ENCODE results near the gene NLGN1.
A peak's percentile ranks its signal among the peaks of the same experiment; 100 is the strongest.

Gene NLGN1

GRCh38 chr3:174016186-174016585 is 618.6 kb downstream of the NLGN1 start:
- DNase-seq (ENCODE audit: low read depth) = peak; percentile 95
- TF ChIP-seq, protein P1, sequence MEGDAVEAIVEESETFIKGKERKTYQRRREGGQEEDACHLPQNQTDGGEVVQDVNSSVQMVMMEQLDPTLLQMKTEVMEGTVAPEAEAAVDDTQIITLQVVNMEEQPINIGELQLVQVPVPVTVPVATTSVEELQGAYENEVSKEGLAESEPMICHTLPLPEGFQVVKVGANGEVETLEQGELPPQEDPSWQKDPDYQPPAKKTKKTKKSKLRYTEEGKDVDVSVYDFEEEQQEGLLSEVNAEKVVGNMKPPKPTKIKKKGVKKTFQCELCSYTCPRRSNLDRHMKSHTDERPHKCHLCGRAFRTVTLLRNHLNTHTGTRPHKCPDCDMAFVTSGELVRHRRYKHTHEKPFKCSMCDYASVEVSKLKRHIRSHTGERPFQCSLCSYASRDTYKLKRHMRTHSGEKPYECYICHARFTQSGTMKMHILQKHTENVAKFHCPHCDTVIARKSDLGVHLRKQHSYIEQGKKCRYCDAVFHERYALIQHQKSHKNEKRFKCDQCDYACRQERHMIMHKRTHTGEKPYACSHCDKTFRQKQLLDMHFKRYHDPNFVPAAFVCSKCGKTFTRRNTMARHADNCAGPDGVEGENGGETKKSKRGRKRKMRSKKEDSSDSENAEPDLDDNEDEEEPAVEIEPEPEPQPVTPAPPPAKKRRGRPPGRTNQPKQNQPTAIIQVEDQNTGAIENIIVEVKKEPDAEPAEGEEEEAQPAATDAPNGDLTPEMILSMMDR (conservative IDR thresholded peaks at IDR 0.05; ENCODE audit: control insufficient read depth, insufficient read depth, low read depth, low read length) = no peak
- H3K4me3 ChIP-seq (ENCODE audit: control insufficient read depth, low read depth, low read length) = no peak overlapping the region

DNA sequence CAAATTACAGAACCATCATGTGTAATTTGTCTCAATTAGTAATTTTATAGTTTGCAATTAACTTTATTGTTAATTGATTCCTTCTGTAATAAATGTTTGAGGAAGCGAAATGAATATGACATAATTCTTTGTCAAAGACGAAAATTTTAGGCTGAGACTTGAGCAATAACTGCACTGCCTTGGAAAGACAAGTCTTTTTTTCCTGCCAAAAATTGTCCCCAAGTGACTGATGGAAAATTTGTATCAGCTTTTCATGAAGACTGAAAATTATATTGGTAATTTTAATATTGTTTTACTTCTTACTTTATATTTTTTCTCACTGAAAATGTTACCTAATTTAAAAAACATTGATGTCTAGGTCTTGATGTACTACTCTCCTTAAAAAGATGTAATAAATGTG is 622.6 kb downstream of the NLGN1 start:
- TF ChIP-seq, protein P1 (conservative IDR thresholded peaks at IDR 0.05; ENCODE audit: control insufficient read depth, insufficient read depth, low read depth, low read length) = no peak
- no peak for DNase-seq (ENCODE audit: low read depth)
- no peak overlapping the region for H3K4me3 ChIP-seq (ENCODE audit: control insufficient read depth, low read depth, low read length)

DNA sequence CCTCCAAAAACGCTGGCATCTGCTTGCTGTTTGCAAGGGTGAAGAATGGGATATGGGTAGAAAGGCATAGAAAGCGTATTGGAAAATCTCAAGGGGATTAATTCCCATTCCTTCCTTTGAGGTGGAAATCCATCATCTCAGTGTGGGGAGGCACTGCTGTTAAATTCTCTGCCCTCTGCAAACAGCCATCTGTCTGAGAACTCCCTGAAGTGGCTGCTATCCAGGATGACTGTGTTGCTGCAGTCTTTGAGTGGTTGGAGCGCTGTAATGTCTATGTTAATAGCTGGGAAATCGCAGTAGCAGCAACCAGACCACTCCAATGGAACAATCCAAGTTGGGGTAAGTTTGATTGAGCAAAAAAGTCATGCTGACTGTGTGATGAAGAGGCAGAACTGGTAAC is 625.9 kb downstream of the NLGN1 start:
- peak; percentile 10 for DNase-seq (ENCODE audit: low read depth)
- TF ChIP-seq, protein P1 (conservative IDR thresholded peaks at IDR 0.05; ENCODE audit: control insufficient read depth, insufficient read depth, low read depth, low read length) = no peak
- no peak overlapping the region for H3K4me3 ChIP-seq (ENCODE audit: control insufficient read depth, low read depth, low read length)

DNA sequence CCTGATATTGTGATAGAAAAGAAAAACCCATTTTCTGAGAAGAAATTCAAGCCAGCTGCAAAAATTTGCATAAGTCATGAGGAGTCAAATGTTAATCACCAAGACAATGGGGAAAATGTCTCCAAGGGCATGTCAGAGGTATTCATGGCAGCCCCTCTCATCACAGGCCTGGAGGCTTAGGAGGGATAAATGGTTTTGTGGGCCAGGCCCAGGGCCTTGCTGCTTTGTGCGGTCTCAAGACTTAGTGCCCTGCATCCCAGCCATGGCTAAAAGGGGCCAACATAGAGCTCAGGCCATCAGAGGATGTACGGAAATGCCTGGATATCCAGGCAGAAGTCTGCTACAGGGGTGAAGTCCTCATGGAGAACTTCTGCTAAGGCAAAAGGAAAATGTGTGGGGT is 631.1 kb downstream of the NLGN1 start:
- no peak for DNase-seq (ENCODE audit: low read depth)
- H3K4me3 ChIP-seq (ENCODE audit: control insufficient read depth, low read depth, low read length) = no peak overlapping the region
- TF ChIP-seq, protein P1 (conservative IDR thresholded peaks at IDR 0.05; ENCODE audit: control insufficient read depth, insufficient read depth, low read depth, low read length) = no peak

- H3K4me3 ChIP-seq (ENCODE audit: control insufficient read depth, low read depth, low read length) = no peak overlapping the region
- TF ChIP-seq, protein P1 (conservative IDR thresholded peaks at IDR 0.05; ENCODE audit: control insufficient read depth, insufficient read depth, low read depth, low read length) = no peak
- peak; percentile 6 for DNase-seq (ENCODE audit: low read depth)
Measured at GRCh38 chr3:174035328-174035886, 637.9 kb downstream of the NLGN1 start.

- no peak for DNase-seq (ENCODE audit: low read depth)
- H3K4me3 ChIP-seq (ENCODE audit: control insufficient read depth, low read depth, low read length) = no peak overlapping the region
- TF ChIP-seq, protein P1 (conservative IDR thresholded peaks at IDR 0.05; ENCODE audit: control insufficient read depth, insufficient read depth, low read depth, low read length) = no peak
Measured at GRCh38 chr3:174046311-174046710, 648.8 kb downstream of the NLGN1 start.

DNA sequence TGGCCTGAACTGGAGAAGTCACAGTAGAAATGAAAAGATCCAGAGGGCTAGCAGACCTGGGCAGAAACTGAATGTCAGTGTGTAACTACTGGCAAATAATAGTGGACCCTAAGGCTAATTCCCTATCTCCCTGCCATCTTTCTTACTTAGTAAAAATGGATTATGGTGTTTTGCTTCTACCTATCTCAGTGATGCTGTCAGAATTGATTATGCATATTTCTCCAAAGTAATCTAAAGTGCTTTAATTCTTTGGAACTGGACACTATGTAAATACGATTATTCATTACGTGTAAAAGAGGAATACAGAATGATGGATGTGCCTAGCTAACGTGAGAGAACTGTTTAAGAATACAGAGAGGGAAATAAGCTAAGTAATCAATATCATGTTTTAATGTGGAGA is 651.9 kb downstream of the NLGN1 start:
- TF ChIP-seq, protein P1 (conservative IDR thresholded peaks at IDR 0.05; ENCODE audit: control insufficient read depth, insufficient read depth, low read depth, low read length) = no peak
- no peak for DNase-seq (ENCODE audit: low read depth)
- no peak overlapping the region for H3K4me3 ChIP-seq (ENCODE audit: control insufficient read depth, low read depth, low read length)
